ENCODE results near the gene POLR2J. TPM values are rescaled to one million over a fixed set of nuclear protein-coding genes. Genes with fewer than 3 reads are reported as not detected.

Gene POLR2J
- total and polyA plus RNA-seq, 2 experiments from 2014 or later, result 32.2 to 167 TPM

- 0 out of 2 replicates have a peak, but pooled peaks cover 11% of the 10 kb centered on the region for H3K4me1 ChIP-seq (ENCODE audit: insufficient read depth)
- Mint-ChIP-seq H3K27me3 (ENCODE audit: insufficient read depth, low read depth, poor library complexity) (peaks cover 29% of the 10 kb centered on the region), H3K36me3 (ENCODE audit: low read depth) (peaks cover 16% of the 10 kb centered on the region), H3K4me3 (no peak overlapping the region), H3K4me1 (peaks cover 18% of the 10 kb centered on the region), H3K27ac (no peak overlapping the region), H3K9me3 (peaks cover 3% of the 10 kb centered on the region; the same call in 1 of the 3 replicates)
- no peak overlapping the region for H3K4me2 ChIP-seq
- H3K27ac ChIP-seq (ENCODE audit: low read depth), result no peak overlapping the region
- peaks cover 4% of the 10 kb centered on the region; the same call in 1 of the 2 replicates for H4K20me1 ChIP-seq (replicated peaks; ENCODE audit: insufficient read depth)
- H3F3A ChIP-seq (replicated peaks; ENCODE audit: low read depth), result peaks cover 6% of the 10 kb centered on the region; the same call in 1 of the 2 replicates
- H3K27me3 ChIP-seq (ENCODE audit: insufficient read depth), result no peaks in the 10 kb centered on the region
- TF ChIP-seq POLR2AphosphoS5 (IDR thresholded peaks at IDR 0.05; ENCODE audit: low read depth), result no peak
- TF ChIP-seq CREB1 (CRISPR knock-in tag; IDR thresholded peaks at IDR 0.05; ENCODE audit: low read depth), result no peak
- TF ChIP-seq ZNF114 (CRISPR knock-in tag; IDR thresholded peaks at IDR 0.05), result no peak
- TF ChIP-seq STAT1 (IDR thresholded peaks at IDR 0.05; ENCODE audit: unreplicated experiment), result no peak
- TF ChIP-seq EZH2 (IDR thresholded peaks at IDR 0.05; ENCODE audit: low read depth, unreplicated experiment), result no peak
- no peak for TF ChIP-seq ZNF331 (CRISPR knock-in tag; IDR thresholded peaks at IDR 0.05; ENCODE audit: low read depth)
- no peak for TF ChIP-seq NANOG (IDR thresholded peaks at IDR 0.05; ENCODE audit: borderline replicate concordance)
- no peak for TF ChIP-seq REST (IDR thresholded peaks at IDR 0.05; ENCODE audit: unreplicated experiment)
- TF ChIP-seq EZH2phosphoT487 (IDR thresholded peaks at IDR 0.05; ENCODE audit: unreplicated experiment), result no peak
- TF ChIP-seq JUNB (IDR thresholded peaks at IDR 0.05; ENCODE audit: unreplicated experiment), result no peak
- TF ChIP-seq ETS1 (IDR thresholded peaks at IDR 0.05), result no peak
- no peak for TF ChIP-seq CTCF (conservative IDR thresholded peaks at IDR 0.05; ENCODE audit: low read depth in 2 of 2)
- TF ChIP-seq ZNF462 (CRISPR knock-in tag; IDR thresholded peaks at IDR 0.05), result no peak
- peaks cover 14% of the 10 kb centered on the region for H3K79me2 ChIP-seq (replicated peaks; ENCODE audit: insufficient read depth)
- no peaks in the 10 kb centered on the region for H3K36me3 ChIP-seq (ENCODE audit: insufficient read depth)
- no peak overlapping the region for H2AFZ ChIP-seq
- no peak for DNase-seq (ENCODE audit: low spot score)
- H3K4me3 ChIP-seq, result no peak overlapping the region
- no peaks in the 10 kb centered on the region for H3K9me2 ChIP-seq (ENCODE audit: insufficient read depth)
- ATAC-seq, result no peak
Observed at GRCh38 chr7:102467581-102468477, 10.9 kb downstream of the POLR2J start.
